GM19328 (cell line): ENCODE measurements around the gene IFIT3.

Source experiments
- ATAC-seq: cut with Tn5 transposase; IDR thresholded peaks from one replicate; pipeline ENCODE4 v1.9.1; 2021; ENCODE audit warnings: mild to moderate bottlenecking, moderate library complexity; ENCODE audit not compliant: unreplicated experiment

Gene IFIT3

DNA sequence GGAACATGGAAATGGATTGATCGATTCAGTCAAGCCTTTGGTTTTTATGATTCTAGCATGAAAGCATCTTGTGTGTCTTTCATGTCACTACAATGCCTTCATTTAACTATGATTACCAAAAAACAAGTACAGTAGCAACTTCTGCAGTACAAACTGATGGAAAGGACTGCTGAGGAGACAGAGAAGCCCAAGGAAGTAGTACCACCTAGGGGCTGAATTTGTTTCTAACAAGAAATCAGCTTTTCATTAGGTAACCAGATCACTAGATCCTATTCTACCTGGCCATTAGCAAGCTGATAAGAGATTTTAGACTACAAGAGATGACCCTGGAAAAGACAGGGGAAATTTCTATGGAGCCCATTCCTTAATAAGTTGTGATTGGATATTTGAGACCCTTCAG, 61.5 kb downstream of the IFIT3 start:
- no peak for ATAC-seq
